ENCODE data around the gene SIX1.

GRCh38 chr14:60650373-60650961 is 1.2 kb upstream of the SIX1 start:
- TF ChIP-seq EHMT2 (IDR thresholded peaks at IDR 0.05; ENCODE audit: low read depth): no peak
- TF ChIP-seq ZSCAN20 (CRISPR knock-in tag; IDR thresholded peaks at IDR 0.05): no peak
- TF ChIP-seq CTCF (IDR thresholded peaks at IDR 0.05): no peak
- TF ChIP-seq RFX5 (IDR thresholded peaks at IDR 0.05): no peak
- no peak for TF ChIP-seq POLR2A (IDR thresholded peaks at IDR 0.05; ENCODE audit: low read length)
- TF ChIP-seq EP300 (IDR thresholded peaks at IDR 0.05): no peak

Data from A549 (cell line).